HG03039 (cell line): ENCODE measurements around the gene MS4A6E.

Experiments used
- ATAC-seq: cut with Tn5 transposase; IDR thresholded peaks from one replicate; pipeline ENCODE4 v1.9.1; 2021; ENCODE audit warnings: mild to moderate bottlenecking, moderate library complexity; ENCODE audit not compliant: unreplicated experiment

Gene MS4A6E

GRCh38 chr11:60371854-60372253, 44.8 kb downstream of the MS4A6E start:
- ATAC-seq = no peak

DNA sequence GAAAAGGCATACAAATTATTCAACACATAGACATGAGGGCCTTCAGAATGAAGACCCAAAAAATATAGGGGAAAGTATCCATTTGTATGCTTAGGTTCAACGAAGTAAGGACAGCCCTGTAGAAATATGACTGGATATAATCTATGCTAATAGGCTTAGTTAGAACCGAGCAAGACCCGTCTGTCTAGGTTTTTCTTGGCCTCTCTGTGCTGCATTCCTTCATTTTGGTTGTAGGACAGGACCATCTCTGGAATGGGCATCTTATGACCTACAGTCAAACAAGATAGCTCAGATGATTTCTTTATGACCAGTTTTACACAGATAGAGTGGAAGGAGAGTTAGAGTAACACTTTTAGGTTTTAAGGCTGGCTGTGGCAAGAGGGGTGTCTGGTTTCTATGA, 45.7 kb downstream of the MS4A6E start:
- ATAC-seq = no peak

GRCh38 chr11:60375316-60375715, 48.3 kb downstream of the MS4A6E start:
- ATAC-seq = no peak

GRCh38 chr11:60376601-60377000, 49.5 kb downstream of the MS4A6E start:
- ATAC-seq = no peak

- no peak for ATAC-seq
Observed at GRCh38 chr11:60377401-60378136, 50.5 kb downstream of the MS4A6E start.

DNA sequence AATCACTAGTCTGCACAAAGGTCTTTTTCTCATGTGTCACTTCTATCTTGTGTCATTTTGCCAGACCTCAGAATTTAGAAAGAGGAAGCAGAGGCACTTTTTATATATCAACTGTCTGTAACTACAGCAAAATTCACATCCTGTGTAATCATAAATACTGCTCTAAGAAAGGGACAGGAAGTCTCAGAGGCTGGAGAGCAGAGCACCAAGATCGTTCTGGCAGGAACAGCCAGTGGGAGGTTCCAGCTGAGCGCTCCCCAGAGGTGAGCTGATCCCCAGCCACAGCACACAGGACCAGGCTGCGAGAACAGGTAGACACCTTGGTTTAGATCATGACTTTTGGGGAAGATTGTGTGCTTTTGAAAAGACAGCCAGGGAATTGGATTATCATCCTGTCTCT, 51.3 kb downstream of the MS4A6E start, which contains the start of gene MS4A7:
MS4A7 (plus strand) TSS at position 179 of the 400 bp plus-strand sequence. CDS start 4,610 bp downstream, outside the sequence.
- peak; percentile 94 for ATAC-seq

DNA sequence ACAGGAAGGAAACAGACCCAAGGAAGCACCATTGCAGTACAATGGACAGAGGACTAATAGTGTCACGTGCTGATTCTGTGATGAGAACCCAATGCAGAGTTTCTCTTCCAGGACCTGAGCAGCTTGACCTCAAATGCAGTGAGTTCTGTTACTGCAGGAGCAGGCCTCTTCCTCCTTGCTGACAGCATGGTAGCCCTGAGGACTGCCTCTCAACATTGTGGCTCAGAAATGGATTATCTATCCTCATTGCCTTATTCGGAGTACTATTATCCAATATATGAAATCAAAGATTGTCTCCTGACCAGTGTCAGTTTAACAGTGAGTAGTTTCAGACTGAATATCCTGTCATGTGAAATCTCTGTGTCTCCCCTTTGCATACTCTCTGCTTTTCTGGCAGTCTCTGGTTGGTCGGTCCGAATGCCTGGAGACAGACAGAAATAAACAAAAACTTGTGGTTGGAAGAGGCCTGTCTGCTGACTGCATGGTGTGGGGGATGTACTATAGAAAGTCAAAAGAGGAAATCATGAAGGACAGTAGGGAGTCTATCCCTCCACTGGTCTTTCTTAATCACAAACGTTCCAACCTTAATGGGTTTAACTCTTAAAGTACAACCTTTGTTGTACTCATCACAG, 62.3 kb downstream of the MS4A6E start:
- peak; percentile 66 for ATAC-seq

- ATAC-seq = no peak
Observed at GRCh38 chr11:60390419-60390818, 63.4 kb downstream of the MS4A6E start.
